Activated gamma-delta T cell treated with anti-CD3 and anti-CD28 coated beads, Interleukin-2, amount 50 U/mL, for 16 hours (primary cell): Measurements from ENCODE around the gene FAM50B.

Experiments
- DNase-seq: peaks from one replicate; pipeline ENCODE4 v3.0.0-alpha.2; 2020; ENCODE audit warnings: low read depth

The FAM50B gene

DNA sequence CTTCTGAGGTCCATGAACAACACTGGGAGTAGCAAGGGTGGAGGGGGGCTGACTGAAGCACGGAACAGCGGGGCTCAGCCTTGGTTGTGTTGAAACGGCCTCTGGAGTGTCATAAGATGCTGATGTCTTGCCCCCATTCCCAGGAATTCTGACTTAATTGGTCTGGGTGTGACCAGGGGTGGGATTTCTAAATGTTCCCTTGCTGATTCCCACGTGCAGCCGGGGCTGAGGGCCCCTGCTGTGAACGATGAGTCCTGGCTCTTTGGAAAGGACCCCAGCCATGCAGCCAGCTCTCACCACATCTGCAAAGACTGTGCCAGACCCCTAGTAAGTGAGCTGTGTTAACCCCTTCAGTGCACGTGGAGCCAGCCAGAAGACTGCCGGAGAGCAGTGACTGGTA, 28.6 kb upstream of the FAM50B start:
- DNase-seq: no peak

DNA sequence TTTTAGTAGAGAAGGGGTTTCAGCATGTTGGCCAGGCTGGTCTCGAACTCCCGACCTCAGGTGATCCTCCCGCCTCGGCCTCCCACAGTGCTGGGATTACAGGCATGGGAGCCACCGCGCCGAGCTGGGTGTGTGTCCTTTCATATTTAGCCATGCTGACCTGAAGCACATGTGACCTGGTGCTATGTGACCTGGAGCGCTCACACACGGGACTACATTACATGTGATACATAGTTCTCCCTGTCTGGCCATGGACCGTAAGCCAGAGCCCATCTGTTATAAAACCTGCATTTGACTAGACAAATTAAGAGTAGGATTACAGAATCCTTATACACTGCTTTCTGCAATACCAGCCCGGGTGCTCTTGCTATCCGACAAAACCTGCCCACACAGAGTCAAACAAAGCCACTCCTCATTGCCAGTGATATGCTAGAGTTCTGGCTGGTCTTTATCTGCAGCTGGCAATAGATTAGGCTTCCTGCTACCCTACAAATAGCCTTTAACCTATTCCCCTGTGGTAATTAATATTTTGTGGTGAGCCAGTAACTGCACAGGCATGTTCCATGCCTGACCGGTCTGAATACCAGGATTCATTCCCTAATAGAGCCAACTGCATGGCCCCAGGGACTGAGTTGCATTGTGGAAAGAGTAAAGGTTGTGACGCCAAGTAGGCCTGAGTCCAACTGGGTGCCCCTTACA, 26.3 kb upstream of the FAM50B start:
- no peak for DNase-seq

DNA sequence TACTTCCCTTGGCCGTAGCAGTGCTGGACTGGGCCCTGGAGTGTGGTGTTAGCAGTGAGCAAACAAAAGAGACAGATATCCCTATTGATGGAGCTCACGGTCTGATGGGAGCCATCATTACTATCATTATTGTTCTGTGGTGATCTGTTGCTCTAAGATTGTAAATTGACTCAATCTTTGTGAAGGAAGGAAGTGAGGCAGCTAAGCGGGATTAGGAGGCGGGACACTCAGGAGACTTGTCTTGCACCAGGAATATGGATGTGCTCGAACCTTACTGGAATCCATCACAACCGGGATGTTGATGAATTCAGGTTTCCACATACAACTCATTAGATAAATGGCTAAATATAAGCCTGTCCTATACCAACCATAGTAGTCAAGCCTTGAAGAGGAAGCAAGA, 25.5 kb upstream of the FAM50B start:
- DNase-seq: no peak

DNA sequence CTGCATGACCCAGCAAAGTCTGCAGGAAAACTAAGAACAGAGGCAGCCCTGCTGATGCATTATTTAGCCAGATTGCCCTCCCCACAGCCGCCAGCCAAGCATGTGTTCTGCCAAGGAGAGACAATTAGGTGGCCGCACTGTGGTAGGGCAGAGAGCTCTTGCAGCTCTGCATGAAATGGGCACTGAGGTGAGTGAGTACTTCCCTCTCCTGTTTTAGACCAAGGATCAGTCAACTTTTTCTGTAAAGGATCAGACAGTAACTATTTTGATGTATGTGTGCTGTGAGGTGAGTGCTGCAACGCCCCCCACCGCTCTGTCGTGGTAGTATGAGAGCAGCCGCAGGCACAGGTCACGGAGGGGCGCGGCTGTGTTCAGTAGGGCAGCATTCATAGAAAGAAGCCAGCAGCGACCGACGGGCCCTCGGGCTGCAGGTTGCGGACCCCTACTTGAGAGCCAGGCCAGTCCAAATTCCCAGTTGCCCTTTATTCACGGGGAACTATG, 23.8 kb upstream of the FAM50B start:
- DNase-seq: no peak

DNA sequence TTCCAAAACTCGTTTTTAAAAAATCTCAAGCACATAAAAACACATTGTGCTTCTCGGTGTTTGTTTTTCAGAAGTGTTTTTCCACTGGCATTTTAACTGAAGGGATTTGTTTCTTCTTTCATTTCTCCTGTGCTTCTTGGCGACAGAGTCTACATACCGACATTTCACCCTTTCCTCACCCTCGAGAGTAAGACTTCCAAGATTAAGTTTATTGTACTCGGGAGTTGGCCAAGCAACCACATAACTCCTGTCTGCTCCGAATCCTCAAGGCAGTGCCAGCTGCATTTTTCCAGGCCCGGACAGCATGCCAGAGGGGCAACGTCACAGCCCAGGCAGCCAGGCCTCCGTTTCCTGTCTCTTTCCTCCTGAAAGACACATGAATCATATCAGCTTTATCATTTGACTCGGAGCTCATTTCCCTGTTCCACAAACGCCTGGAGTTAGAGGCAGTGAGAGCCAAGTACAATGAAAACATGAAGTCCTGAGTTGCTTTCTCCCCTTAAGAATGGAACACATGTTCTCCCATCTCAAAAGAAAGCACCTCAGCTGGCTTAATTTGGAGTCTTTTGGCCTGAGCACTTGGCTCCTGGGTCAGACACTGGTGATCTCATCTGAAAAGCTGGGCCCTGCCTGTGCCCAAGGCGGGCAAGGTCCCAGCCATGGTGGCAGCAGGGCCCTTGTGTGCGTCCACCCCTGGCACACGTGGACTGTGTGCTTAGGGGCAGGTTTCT, 23.2 kb upstream of the FAM50B start:
- DNase-seq: no peak

DNA sequence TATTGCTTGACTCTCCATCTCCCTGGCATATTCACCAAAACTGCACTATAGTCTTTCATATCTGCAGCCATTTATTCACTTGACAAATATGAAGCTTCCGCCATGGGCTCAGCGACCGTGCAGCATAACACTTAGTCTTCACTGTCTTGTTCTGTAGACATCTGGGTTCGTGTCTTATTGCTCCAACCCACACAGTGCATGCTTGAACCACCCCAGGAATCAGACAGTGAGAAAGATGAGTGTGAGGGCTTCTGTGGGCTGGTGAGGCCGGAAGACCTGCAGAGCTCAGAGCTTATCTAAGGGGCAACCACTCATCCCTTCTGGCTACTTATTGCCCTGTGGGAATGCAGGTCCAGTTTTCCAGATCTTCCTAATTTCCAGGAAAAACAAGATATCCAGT, 19.9 kb upstream of the FAM50B start:
- no peak for DNase-seq

DNA sequence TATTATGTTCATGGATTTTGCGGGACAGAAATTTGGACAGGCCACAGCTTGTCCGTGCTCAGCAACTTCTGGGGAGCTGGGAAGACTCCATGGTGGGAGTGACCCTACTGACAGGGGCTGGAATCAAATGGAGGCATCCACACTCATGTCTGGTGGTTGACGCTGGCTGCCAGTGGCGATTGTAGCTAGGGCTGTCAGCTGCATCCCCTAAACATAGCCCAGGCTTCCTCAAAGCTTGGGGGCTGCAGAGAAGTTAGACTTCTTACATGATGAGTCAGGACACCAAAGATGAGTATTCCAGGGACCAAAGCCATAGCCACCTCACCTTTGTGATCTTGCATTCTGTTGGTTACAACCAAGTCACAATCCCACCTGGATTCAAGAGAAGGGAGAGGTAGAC, 18.4 kb upstream of the FAM50B start:
- DNase-seq: no peak

DNA sequence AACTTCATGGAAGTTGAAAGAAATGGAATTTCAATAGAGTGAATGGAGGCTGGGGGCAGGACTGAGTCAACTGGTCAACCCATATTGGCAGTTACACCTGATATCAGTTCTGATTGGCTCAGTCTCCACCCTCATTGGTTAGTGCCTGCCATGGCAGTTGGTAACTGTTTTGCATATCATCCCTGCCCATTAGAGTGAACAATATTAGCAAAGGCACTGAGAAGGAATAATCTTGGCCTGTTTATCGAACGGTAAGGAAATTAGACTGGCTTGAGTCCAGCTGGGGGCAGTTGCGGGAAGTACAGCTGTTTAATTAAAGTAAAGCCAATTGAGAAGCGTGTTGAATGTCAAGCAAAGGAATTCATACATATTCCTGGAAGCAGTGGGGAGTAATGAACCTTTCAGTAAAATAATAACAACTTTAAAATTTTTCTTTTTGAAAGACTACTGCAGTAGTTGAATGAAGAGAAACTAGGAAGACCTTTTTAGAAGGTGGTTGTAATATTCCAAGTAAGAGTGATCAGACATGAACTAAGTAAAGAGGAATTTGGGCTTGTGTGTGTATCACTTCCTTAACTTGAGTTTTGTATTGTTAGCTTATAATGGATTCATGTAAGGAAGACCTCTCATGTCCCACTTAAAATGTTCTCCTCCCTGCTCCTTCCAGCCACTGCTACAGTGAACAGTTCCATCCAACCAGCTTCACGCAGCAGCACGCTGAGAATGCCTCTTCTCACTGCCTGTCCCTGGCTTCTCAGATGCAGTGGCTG, 17.2 kb upstream of the FAM50B start:
- no peak for DNase-seq

DNA sequence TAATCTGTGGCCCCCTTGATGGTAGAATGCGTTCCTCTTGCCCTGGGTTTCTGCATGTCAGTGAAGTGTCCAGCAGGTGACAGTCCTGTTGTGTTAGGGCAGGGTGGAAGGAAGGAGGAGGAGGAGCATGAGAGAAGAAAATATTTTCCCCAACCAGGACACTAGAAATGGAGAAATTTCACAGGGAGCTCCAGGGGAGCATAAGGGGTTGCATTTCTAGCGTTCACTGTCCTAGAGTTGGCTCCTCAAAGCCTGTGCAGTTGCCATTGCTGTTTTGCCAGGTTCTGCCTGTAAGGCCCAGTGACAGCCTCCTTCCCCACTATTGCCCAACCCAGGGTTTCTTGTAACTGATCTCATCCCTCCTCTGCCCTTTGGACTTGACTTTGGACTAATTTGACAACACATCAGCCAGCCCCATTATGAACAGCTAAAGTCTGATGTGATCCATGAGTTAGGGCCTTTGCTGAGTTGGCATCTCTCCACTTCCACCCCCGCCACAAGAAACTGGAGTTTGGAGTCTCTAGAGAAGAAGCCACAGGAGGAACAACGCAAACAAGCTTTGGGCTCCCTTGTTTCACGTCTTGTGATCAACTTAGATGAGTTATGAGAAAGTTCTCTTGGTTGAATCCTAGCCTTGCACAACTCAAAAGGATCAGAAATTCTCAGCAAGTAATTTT, 14.0 kb upstream of the FAM50B start:
- no peak for DNase-seq

DNA sequence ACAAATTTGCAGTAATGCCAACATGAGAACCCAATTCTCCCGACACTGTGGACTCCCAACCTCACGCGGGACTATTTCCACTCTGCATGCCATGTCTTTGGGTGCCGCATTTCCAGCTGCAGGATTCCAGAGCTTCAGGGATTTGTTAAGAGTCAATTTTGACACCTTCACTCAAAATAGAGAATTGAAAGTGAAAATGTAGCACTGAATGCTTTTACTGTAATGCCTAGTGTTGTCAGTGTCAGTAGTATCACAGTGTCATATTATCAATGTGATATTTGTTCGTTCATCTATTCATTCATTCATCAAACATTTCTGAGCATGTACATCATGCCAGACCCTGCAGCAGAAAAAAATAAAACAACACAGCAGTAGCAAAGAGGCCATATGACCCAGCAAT, 13.4 kb upstream of the FAM50B start:
- DNase-seq: no peak

DNA sequence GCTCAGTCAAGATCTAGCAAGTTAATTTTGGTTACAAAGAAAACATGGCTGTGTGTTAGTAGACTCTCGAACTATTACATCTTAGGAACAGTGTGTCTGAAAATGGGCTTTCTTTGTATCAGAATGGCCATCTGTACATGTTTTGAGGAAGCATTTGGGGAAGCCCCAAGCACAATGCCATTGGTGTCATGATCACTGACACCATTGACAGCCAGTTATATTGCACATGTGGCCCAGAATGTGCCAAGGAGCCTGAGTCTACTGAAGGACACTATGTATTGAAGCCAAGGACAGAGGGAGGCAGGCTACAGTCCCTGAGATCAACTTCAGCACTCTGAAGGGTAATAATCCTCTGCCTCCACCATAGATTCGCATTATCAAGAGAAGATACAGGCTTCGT, 12.6 kb upstream of the FAM50B start:
- DNase-seq: no peak

DNA sequence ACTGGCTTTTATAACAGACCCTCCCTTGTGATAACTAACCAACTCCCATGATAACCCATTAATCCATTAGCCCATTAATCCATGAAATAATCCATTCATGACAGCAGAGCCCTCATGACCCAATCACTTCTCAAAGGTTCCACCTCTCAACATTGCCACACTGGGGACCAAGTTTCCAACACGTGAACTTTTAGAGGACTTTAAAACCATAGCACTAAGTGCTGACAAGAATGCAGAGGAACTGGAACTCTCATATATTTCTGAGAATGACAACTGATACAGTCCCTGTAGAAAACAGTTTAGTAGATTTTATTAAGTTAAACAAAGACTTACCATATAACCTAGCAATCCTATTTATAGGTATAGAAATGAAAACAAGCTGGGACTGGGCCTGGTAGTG, 11.4 kb upstream of the FAM50B start:
- no peak for DNase-seq

DNA sequence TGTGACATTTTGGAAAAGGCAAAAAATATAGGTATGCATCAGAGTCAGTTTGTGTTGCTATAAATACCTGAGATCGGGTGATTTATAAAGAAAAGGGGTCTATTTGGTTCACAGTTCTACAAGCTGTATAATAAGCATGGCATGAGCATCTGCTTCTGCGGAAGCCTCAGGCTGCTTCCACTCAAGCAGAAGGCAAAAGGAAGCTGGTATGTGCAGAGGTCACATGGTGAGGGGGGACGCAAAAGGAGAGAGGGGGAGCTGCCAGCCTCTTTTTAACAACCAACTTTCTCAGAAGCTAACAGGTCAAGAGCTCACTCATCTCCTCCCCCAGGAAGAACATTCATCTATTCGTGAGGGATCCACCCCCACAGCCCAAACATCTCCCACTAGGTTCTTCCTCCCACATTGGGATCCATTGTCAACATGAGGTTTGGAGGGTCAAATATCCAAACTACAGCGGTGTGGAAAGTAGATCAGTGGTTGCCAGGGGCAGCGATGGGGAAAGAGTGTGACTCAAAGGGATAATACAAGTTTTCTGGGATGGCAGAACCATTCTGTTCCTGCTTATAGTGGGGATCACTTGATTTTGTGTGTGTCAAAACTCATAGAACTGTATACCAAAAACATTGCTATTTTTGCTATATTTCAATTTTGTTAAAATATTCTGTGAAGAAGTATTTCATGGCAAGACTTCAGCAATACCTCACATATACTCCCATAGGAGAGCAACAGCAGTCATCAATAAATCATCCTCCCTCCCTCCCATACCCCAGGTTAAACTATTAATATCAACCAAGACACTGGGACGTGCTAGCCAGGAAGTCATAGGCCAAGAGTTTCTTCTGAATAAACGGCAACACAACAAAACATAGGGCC, 9.9 kb upstream of the FAM50B start:
- no peak for DNase-seq

DNA sequence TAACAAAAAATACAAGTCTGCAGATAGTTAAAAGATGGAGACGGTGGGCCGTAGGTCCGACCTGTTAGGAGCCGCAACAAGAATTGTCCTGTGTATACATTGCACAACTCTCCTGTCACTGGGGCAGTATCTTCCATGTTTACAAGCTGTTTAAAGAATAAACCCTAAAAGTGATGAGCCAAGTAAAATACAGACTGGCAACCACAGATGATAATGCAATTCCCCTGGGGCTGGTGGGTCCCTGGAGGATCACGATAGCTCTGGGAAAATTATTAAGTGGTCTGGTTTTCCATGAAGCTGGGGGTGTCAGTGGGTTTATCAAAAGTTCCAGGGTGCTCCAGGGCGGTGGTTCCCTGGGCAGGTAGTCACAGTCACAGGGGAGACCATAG, 8.1 kb upstream of the FAM50B start:
- no peak for DNase-seq

DNA sequence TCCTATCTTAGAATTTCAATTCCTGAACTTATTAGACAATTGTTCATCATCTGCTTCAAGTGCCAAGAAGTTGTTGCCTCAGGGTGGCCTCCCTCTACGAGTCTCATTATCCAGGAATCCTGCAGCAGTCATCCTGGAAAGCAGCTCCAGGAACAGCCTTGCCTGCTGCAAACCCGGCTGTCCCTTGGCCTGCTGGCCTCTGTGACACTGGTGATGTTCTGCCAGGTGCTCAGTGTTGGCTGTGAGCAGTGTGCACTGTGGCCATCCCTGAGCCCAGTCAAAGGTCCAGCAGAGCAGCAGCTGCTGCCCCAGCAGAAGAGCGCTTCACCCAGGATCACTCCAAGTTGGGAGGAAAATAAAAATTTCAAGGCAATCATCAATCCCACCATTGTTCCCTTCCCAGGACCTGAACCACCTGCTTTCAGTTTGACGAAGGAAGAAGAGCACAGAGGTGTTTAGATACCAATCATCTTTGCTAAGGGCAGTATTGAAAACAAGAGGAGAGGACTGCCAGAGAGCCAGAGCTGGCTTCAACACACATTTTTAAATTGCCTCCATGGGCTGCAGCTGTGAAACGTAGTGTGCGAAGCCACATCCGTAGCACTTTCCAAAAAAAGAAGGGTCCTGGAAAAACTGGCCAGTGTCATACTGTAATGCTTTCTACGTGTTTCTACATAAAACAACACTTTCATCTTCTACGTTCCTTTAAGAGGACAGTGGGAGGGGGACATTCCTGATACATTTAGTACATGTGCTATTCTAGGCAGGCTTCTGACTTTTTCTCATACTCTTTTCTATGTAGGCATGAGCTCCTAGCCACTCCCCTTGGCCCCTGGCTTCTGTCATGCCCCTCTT, 7.2 kb upstream of the FAM50B start:
- no peak for DNase-seq

DNA sequence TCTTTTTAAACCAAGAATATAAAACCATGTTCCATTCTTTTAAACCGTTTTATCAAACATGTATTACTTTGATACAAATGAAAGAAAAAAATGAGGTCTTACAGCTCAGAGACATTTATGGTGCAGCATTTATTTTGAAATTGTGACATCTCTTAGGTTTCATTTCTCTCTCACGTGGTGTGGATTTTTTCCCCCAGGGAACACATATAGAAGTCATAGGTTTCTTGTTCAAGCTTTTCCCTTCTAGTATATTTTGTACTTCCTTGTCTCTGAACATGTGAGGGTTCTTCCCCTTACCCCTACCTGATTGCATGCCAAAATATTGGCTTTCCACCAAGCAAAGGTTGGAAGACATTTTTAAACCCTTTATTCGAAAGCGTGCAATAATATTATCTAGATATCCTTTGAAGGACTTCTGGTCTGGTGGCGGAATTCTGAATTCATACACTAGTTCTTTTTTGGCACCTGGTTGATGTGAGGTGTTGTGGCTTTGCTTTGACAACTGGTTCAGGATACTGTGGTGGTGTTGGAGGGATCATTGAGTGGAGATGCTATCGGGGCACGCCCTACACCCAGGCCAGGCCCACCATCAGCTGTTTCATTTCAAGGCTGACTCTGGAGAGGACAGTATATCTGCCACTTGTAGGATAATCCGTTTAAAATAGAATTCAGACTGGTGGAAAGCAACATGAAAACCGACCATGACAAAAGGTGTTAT, 5.6 kb upstream of the FAM50B start:
- DNase-seq: no peak

DNA sequence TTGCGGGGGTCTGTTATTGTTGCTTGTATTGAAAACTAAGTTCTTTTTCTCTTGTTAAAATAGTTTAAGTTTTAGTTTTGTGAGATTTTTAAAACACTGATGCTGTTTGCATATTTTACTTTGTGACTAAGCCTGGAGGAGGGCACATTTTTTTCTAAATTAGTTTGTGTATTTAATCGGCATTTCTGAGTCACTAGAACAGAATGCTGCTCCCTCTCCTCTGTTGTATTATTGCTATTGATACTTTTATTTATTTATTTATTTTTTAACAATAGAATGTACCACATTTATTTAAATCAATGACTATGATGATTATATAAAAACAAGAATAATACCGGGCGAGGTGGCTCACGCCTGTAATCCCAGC, 5.1 kb upstream of the FAM50B start:
- no peak for DNase-seq

DNA sequence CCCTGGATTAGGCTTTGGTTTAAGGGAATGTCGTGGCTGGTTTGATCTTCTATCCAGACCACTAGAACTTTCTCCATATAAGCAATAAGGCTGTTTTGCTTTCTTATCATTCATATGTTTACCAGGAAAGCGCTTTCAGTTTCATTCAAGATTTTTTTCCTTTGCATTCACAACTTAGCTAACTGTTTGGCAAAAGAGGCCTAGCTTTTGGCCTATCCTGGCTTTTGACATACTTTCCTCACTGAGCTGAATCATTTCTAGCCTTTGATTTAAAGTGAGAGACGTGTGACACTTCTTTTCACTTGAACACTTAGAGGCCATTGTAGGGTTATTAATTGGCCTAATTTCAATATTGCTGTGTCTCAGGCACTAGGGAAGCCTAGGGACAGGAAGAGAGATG, 1.7 kb upstream of the FAM50B start:
- no peak for DNase-seq

DNA sequence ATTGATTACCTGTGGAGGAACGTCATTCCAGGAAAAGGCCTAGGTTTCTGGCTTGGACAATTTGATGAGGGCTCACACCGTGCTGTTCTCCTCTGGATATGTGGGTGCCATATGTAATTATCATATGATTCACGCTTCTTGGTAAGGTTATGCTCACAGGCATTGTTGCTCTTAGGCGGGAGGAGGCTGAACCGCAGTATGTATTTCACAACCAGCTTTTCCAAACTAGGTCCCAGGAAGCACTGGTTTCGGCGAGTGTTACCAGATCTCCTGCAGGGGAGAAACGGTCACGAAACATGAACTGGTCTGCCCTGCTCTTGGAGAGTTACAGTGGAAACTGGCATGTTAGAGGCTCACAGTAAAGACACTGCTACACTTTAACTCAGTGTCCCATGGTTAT, 793 bp upstream of the FAM50B start:
- no peak for DNase-seq
